Glutamatergic neuron (in vitro differentiated cells): ENCODE results near the gene OTUB2. TPM values are rescaled to one million over a fixed set of nuclear protein-coding genes. Genes with fewer than 3 reads are reported as not detected.

ENCODE experiments used
- DNase-seq: peaks from one replicate; pipeline ENCODE4 v3.0.0; 2022
- H3K27ac Mint-ChIP-seq: one replicate; pipeline ENCODE4 v1.8.0; 2020; ENCODE audit warnings: mild to moderate bottlenecking, mixed read lengths, inconsistent platforms; ENCODE audit not compliant: unreplicated experiment
- H3K27me3 Mint-ChIP-seq: one replicate; pipeline ENCODE4 v1.8.0; 2020; ENCODE audit warnings: mild to moderate bottlenecking, moderate library complexity, mixed read lengths, inconsistent platforms; ENCODE audit not compliant: unreplicated experiment
- H3K36me3 Mint-ChIP-seq: one replicate; pipeline ENCODE4 v1.8.0; 2020; ENCODE audit warnings: mild to moderate bottlenecking, mixed read lengths, inconsistent platforms; ENCODE audit not compliant: unreplicated experiment
- H3K4me1 Mint-ChIP-seq: one replicate; pipeline ENCODE4 v1.8.0; 2020; ENCODE audit warnings: mild to moderate bottlenecking, low read depth, mixed read lengths, inconsistent platforms; ENCODE audit not compliant: unreplicated experiment
- H3K4me3 Mint-ChIP-seq: one replicate; pipeline ENCODE4 v1.8.0; 2020; ENCODE audit warnings: mild to moderate bottlenecking, mixed read lengths, inconsistent platforms; ENCODE audit not compliant: unreplicated experiment
- H3K9me3 Mint-ChIP-seq: one replicate; pipeline ENCODE4 v1.8.0; 2020; ENCODE audit warnings: mild to moderate bottlenecking, moderate library complexity, mixed read lengths, inconsistent platforms; ENCODE audit not compliant: unreplicated experiment
- total RNA-seq: library from RNA; stranded (reverse); fragmentation: NEBNext Ultra II Directional; extraction: Animal tissue kit (Norgen Biotek cat#: 25700); gene quantifications from one replicate; pipeline ENCODE4 v1.2.1, GENCODE V29; 2021; ENCODE audit not compliant: unreplicated experiment
- TF ChIP-seq, protein P1 (sequence below): fragments of 200-600 bp; sonication (generic); IDR thresholded peaks from one replicate; pipeline ENCODE4 v1.5.0; 2021; ENCODE audit not compliant: partially characterized antibody, unreplicated experiment

The OTUB2 gene
- total RNA-seq, 1 donor from 2014 or later, result 5.5 TPM

DNA sequence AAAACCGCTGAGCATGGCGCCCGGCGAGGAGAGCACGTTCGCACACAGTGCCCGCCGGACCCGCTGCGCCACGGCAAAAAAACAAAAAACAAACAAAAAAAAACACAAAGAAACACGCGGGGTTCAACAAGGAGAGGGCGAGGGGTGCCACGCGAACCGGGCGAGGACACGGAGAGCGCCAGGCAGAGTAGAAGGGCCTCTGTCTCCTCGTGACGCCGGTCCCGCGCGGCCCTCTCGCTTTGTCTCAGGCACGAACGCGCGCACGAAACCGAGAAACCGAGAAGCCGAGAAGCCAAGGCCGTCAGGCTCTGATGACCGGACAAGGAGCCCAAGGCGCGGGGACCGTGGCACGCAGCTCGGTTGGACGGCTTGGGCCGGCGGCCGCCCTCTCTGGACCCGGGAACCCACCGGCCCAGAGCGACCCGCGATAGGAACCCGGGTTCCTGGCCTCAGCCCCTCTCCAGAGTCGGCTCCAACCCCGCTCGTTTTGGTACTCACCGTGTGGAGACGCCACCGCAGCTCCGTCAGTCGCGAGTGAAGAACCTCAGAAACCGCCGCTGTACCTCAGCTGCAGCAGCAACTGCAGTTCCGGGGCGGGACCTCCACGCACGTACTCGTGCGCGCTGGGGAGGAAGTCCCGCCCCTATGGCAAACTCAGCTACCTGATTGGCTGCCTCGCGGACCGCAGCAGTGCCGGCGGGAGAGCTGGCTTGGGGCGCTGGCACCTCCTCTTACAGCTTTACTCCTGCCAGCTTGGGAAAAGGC, 54.7 kb downstream of the OTUB2 start, which contains the start of the genes DDX24 and IFI27L1:
Gene DDX24 (minus strand): TSS at position 582 of the 765 bp plus-strand sequence. CDS start 1,460 bp downstream, outside the sequence.
Gene IFI27L1 (plus strand): TSS at position 690 of the 765 bp plus-strand sequence. CDS start 15,628 bp downstream, outside the sequence.
- peak; percentile 97 for DNase-seq
- Mint-ChIP-seq H3K36me3 (peaks cover 16% of the 10 kb centered on the region), H3K4me3 (peak within 1 kb of the TSS; percentile 100), H3K9me3 (peaks cover 9% of the 10 kb centered on the region), H3K27ac (peak within 1 kb of the TSS; percentile 98), H3K4me1 (peaks cover 24% of the 10 kb centered on the region), H3K27me3 (peaks cover 7% of the 10 kb centered on the region)
- TF ChIP-seq, protein P1, sequence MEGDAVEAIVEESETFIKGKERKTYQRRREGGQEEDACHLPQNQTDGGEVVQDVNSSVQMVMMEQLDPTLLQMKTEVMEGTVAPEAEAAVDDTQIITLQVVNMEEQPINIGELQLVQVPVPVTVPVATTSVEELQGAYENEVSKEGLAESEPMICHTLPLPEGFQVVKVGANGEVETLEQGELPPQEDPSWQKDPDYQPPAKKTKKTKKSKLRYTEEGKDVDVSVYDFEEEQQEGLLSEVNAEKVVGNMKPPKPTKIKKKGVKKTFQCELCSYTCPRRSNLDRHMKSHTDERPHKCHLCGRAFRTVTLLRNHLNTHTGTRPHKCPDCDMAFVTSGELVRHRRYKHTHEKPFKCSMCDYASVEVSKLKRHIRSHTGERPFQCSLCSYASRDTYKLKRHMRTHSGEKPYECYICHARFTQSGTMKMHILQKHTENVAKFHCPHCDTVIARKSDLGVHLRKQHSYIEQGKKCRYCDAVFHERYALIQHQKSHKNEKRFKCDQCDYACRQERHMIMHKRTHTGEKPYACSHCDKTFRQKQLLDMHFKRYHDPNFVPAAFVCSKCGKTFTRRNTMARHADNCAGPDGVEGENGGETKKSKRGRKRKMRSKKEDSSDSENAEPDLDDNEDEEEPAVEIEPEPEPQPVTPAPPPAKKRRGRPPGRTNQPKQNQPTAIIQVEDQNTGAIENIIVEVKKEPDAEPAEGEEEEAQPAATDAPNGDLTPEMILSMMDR, result no peak

DNA sequence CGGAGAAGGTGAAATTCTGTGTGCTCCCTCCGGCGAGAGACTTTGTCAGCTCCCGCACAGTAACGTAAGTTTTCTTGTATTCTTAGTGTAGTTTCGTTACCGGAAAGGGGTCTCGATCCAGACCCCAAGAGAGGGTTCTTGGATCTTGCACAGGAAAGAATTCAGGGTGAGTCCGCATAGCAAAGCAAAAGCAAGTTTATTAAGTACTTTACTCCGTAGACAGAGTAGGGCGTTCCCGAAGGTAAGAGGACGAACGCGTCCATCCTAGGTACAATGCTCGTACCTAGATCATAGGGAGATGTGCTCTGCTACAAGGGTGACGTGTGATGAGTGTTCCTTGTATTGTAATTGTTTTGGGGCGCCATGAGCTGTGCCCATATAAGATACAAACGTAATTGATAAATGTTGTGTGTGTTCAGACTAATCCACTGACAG, 55.3 kb downstream of the OTUB2 start:
- Mint-ChIP-seq H3K9me3 (peaks cover 9% of the 10 kb centered on the region), H3K27me3 (peaks cover 7% of the 10 kb centered on the region), H3K4me1 (peaks cover 24% of the 10 kb centered on the region), H3K36me3 (peaks cover 21% of the 10 kb centered on the region), H3K27ac (peak overlapping the region; percentile 98), H3K4me3 (peak overlapping the region; percentile 100)
- no peak for DNase-seq
- TF ChIP-seq, protein P1, result no peak

DNA sequence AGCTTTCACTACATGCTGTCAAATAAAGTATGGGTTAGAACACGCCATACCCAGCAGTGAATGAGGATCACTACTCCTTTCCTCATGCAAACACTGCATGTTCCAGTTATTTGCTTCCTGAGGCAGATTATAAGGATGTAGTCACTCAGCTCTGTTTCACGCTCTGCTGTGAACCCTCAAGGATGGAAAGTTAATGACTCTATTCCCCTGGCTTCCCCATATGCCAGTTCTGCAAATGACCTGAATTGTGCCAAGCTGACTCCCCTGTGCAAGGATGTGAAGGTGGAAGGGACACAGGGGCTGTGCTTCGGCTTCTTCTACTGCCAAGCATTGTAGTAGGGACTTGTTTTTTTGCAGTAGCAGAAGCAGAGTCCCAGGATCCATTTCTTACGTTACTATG, 61.8 kb downstream of the OTUB2 start:
- Mint-ChIP-seq H3K27me3 (no peaks in the 10 kb centered on the region), H3K4me3 (no peak overlapping the region), H3K36me3 (peaks cover 5% of the 10 kb centered on the region), H3K9me3 (no peaks in the 10 kb centered on the region), H3K27ac (no peak overlapping the region), H3K4me1 (no peaks in the 10 kb centered on the region)
- TF ChIP-seq, protein P1, result no peak
- DNase-seq, result no peak

DNA sequence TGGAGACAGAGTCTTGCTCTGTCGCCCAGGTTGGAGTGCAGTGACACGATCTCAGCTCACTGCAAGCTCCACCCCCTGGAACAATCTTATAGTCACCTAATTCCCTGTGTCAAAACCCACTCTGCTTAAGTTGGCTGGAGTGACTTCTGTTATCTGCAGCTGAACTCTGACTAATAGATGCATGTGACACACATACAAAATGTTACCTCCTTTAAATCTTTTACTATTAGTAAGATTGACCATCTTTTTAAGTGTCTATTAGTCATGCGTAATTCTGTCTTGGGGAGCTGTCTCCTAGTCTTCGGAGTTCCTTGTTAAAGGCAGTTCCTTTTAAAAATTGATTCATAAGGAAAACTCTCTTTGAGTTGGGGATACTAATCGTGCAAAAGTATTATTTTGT, 62.4 kb downstream of the OTUB2 start:
- Mint-ChIP-seq H3K4me1 (no peaks in the 10 kb centered on the region), H3K27me3 (no peaks in the 10 kb centered on the region), H3K9me3 (no peaks in the 10 kb centered on the region), H3K36me3 (peaks cover 5% of the 10 kb centered on the region), H3K4me3 (no peak overlapping the region), H3K27ac (no peak overlapping the region)
- no peak for DNase-seq
- TF ChIP-seq, protein P1, result no peak

DNA sequence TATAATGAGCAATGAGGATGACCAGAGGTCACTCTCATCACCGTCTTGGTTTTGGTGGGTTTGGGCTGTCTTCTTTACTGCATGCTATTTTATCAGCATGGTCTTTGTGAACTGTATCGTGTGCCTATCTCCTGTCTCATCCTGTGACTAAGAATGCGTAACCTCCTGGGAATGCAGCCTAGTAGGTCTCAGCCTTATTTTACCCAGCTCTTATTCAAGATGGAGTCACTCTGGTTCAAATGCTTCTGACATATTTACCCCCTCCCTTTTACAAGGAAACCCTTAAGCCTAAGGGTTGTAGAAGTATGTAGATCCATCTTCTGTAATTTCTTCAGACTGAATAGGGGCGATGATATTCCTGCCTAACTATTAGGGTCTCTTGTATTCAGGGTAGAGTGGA, 63.3 kb downstream of the OTUB2 start:
- no peaks in the 10 kb centered on the region for H3K27me3 Mint-ChIP-seq
- peaks cover 2% of the 10 kb centered on the region for H3K9me3 Mint-ChIP-seq
- no peaks in the 10 kb centered on the region for H3K4me1 Mint-ChIP-seq
- no peak for DNase-seq
- H3K27ac Mint-ChIP-seq, result no peak overlapping the region
- TF ChIP-seq, protein P1, result no peak
- no peak overlapping the region for H3K4me3 Mint-ChIP-seq
- H3K36me3 Mint-ChIP-seq, result peaks cover 5% of the 10 kb centered on the region
